Nephron progenitor cell (in vitro differentiated cells): Measurements from ENCODE around the gene PEA15.
A peak's percentile ranks its signal among the peaks of the same experiment; 100 is the strongest.

Source experiments
- DNase-seq: peaks from one replicate; pipeline ENCODE4 v3.0.0; 2021
- H3K27ac Mint-ChIP-seq: 2 replicates; pipeline ENCODE4 v1.8.0; 2021; ENCODE audit warnings: mild to moderate bottlenecking, moderate library complexity, mixed read lengths
- H3K27me3 Mint-ChIP-seq: 2 replicates; pipeline ENCODE4 v1.8.0; 2021; ENCODE audit warnings: mild to moderate bottlenecking, low read depth, mixed read lengths; ENCODE audit not compliant: poor library complexity
- H3K36me3 Mint-ChIP-seq: 2 replicates; pipeline ENCODE4 v1.8.0; 2021; ENCODE audit warnings: low read depth, mixed read lengths
- H3K4me1 Mint-ChIP-seq: 2 replicates; pipeline ENCODE4 v1.8.0; 2021; ENCODE audit warnings: mixed read lengths
- H3K4me3 Mint-ChIP-seq: 2 replicates; pipeline ENCODE4 v1.8.0; 2021; ENCODE audit warnings: mild to moderate bottlenecking, moderate library complexity, mixed read lengths
- H3K9me3 Mint-ChIP-seq: 2 replicates; pipeline ENCODE4 v1.8.0; 2021; ENCODE audit warnings: mild to moderate bottlenecking, moderate library complexity, mixed read lengths
- CTCF ChIP-seq: fragments of 200-600 bp; sonication (generic); IDR thresholded peaks from 2 replicates; pipeline ENCODE4 v1.5.0; 2021; ENCODE audit warnings: antibody characterized with exemption

The PEA15 gene

GRCh38 chr1:160161965-160162705 is 43.0 kb upstream of the PEA15 start:
- peak; percentile 50 for TF ChIP-seq CTCF
- H3K27me3 Mint-ChIP-seq = peaks cover 25% of the 10 kb centered on the region
- peak; percentile 31 for DNase-seq
- H3K36me3 Mint-ChIP-seq = no peaks in the 10 kb centered on the region
- H3K27ac Mint-ChIP-seq = no peak overlapping the region
- no peaks in the 10 kb centered on the region for H3K9me3 Mint-ChIP-seq
- peaks cover 7% of the 10 kb centered on the region for H3K4me1 Mint-ChIP-seq
- no peak overlapping the region for H3K4me3 Mint-ChIP-seq

- TF ChIP-seq CTCF = no peak
- no peak overlapping the region for H3K4me3 Mint-ChIP-seq
- H3K27ac Mint-ChIP-seq = no peak overlapping the region
- H3K4me1 Mint-ChIP-seq = peaks cover 15% of the 10 kb centered on the region
- DNase-seq = no peak
- no peaks in the 10 kb centered on the region for H3K9me3 Mint-ChIP-seq
- H3K27me3 Mint-ChIP-seq = peaks cover 26% of the 10 kb centered on the region
- no peaks in the 10 kb centered on the region for H3K36me3 Mint-ChIP-seq
Measured at GRCh38 chr1:160162931-160163330, 42.3 kb upstream of the PEA15 start.

GRCh38 chr1:160163615-160164014 is 41.6 kb upstream of the PEA15 start:
- Mint-ChIP-seq H3K4me1 (peaks cover 17% of the 10 kb centered on the region), H3K27me3 (peaks cover 22% of the 10 kb centered on the region), H3K4me3 (no peak overlapping the region), H3K27ac (no peak overlapping the region), H3K9me3 (no peaks in the 10 kb centered on the region), H3K36me3 (no peaks in the 10 kb centered on the region)
- no peak for TF ChIP-seq CTCF
- DNase-seq = no peak

GRCh38 chr1:160164121-160164520 is 41.1 kb upstream of the PEA15 start:
- no peak for TF ChIP-seq CTCF
- no peak overlapping the region for H3K4me3 Mint-ChIP-seq
- H3K36me3 Mint-ChIP-seq = no peaks in the 10 kb centered on the region
- DNase-seq = no peak
- H3K27me3 Mint-ChIP-seq = peaks cover 18% of the 10 kb centered on the region
- peaks cover 23% of the 10 kb centered on the region for H3K4me1 Mint-ChIP-seq
- no peak overlapping the region for H3K27ac Mint-ChIP-seq
- H3K9me3 Mint-ChIP-seq = no peaks in the 10 kb centered on the region

- Mint-ChIP-seq H3K4me1 (peaks cover 39% of the 10 kb centered on the region), H3K4me3 (no peak overlapping the region), H3K9me3 (no peaks in the 10 kb centered on the region), H3K36me3 (no peaks in the 10 kb centered on the region), H3K27me3 (peaks cover 22% of the 10 kb centered on the region), H3K27ac (no peak overlapping the region)
- no peak for TF ChIP-seq CTCF
- DNase-seq = no peak
Measured at GRCh38 chr1:160166166-160166868, 38.9 kb upstream of the PEA15 start.
